Middle frontal gyrus (tissue), 1 donor: ENCODE measurements around the gene FGFRL1.
"Not testable (repeated sequence)": the region's sequence is repeated elsewhere in the genome, so short reads cannot be mapped to it uniquely, and the experiment has no call there.

Source experiments
- DNase-seq: peaks from one replicate; pipeline ENCODE4 v3.0.0-alpha.2; 2015; ENCODE audit warnings: low spot score; ENCODE audit errors: extremely low spot score

Gene FGFRL1

DNA sequence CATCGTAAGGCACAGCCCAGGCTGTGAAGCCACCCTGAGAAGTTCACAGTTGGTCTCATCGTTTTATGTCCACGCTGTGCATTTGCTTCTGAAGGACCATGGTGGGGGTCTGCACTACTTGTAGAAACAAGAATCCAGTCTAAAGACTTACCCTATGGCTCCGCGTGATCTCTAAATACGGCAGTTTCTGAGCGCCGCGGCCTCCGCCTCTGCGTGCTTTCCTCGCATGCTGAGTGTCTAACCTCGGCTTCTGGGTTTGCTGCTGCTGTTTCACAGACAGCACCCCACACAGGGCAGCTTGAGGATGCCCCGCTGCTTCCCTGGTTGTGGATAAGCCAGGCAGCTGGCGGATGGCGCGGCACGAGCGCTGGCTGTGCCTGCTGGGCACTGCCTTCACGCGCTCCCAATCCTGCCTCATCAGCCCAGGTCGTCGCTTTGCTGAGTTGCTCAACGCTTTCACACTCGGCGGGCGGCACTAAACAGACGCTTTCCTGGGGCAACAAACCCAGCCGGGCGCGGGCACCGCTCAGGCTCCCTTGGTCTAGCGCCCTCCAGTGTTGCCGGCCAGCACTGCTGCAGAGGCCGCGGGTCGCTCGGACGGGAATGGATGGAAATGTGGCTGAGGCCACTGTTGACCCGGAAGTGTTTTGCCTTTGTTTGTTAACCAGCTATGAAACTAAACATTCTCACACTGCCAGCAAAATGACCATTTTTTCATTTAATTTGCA is 39.2 kb downstream of the FGFRL1 start:
- peak; percentile 19 for DNase-seq

DNA sequence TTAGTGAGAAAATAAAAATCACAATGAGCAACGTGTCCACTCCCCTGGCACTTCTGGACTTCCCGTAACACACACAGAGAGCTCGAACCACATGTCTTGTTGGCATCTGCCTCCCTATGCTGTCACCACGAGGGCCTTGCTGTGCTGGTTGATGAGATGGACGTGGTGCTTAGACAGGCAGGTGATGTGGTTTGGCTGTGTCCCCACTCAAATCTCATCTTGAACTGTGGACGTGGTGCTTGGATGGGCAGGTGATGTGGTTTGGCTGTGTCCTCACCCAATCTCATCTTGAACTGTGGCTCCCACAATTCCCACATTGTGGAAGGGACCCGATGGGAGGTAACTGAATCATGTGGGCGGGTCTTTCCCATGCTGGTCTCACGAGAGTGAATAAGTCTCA is 40.0 kb downstream of the FGFRL1 start:
- no peak for DNase-seq

DNA sequence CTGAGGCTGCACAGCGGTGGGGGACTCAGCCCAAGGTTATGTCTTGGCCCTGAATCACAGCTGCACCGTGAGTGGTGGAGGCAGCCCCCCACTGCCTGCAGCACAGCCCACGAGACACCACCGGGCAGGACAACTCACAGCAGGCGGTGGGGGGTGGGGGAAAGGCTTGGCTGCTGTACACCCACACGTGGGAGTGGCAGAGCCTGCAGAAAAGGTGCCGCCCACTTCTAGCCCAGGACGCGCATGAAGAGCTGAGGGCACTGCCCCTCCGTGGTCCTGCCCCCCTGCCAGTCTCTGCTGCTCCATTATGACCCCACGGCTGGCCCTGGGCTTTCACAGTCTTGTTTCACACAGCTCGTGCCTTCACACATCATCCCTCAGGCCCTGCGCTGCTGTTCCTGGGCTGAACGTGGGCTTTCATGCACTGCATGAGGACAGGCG is 40.8 kb downstream of the FGFRL1 start:
- DNase-seq, result no peak

DNA sequence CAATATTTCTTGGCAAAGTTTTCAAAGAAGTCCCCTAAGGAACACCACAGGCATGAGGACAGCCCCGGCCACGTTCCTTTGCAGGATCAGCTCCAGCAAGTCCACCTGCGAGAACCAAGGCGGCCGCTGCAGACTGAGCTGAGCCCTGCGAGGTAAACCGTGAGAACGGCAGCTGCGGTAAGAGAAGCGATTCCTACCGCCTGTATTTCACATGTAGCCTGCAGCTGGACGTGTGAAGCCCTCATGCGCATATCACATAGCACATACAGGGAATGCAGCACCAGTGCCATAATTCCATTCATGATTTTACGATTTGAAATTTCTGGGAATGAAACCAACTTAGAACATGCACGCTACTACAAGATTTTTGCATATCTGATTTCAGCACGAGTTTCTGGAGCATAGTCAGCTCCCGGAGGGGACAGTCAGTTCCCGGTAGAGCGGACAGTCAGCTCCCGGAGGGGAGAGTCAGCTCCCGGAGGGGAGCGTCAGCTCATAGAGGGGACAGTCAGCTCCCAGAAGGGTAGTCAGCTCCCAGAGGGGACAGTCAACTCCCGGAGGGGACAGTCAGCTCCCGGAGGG is 41.7 kb downstream of the FGFRL1 start:
- DNase-seq, result no peak

DNA sequence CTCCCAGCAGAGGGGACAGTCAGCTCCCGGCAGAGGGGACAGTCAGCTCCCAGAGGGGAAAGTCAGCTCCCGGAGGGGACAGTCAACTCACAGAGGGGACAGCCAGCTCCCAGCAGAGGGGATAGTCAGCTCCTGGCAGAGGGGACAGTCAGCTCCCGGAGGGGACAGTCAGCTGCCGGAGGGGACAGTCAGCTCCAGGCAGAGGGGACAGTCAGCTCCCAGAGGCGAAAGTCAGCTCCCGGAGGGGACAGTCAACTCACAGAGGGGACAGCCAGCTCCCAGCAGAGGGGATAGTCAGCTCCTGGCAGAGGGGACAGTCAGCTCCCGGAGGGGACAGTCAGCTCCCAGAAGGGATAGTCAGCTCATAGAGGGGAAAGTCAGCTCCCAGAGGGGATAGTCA is 42.5 kb downstream of the FGFRL1 start:
- DNase-seq, result not testable (repeated sequence)

DNA sequence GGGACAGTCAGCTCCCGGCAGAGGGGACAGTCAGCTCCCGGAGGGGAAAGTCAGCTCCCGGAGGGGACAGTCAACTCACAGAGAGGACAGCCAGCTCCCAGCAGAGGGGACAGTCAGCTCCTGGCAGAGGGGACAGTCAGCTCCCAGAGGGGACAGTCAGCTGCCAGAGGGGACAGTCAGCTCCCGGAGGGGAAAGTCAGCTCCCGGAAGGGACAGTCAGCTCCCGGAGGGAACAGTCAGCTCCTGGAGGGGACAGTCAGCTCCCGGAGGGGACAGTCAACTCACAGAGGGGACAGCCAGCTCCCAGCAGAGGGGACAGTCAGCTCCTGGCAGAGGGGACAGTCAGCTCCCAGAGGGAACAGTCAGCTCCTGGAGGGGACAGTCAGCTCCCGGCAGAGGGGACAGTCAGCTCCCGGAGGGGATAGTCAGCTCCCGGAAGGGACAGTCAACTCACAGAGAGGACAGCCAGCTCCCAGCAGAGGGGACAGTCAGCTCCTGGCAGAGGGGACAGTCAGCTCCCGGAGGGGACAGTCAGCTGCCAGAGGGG is 43.3 kb downstream of the FGFRL1 start:
- DNase-seq, result not testable (repeated sequence)

DNA sequence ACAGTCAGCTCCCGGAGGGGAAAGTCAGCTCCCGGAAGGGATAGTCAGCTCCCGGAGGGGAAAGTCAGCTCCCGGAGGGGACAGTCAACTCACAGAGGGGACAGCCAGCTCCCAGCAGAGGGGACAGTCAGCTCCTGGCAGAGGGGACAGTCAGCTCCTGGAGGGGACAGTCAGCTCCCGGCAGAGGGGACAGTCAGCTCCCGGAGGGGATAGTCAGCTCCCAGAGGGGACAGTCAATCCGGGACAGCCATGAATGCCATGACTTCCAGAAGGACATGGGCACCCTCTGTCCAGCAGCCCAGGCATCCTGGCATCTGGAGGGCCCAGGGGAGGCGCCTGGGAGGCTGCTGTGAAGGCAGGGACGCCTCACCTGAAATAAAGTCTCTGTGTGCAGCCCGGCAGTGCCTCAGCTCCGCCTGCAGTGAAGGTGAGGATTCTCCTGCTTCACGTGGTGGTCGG is 43.8 kb downstream of the FGFRL1 start:
- not testable (repeated sequence) for DNase-seq

DNA sequence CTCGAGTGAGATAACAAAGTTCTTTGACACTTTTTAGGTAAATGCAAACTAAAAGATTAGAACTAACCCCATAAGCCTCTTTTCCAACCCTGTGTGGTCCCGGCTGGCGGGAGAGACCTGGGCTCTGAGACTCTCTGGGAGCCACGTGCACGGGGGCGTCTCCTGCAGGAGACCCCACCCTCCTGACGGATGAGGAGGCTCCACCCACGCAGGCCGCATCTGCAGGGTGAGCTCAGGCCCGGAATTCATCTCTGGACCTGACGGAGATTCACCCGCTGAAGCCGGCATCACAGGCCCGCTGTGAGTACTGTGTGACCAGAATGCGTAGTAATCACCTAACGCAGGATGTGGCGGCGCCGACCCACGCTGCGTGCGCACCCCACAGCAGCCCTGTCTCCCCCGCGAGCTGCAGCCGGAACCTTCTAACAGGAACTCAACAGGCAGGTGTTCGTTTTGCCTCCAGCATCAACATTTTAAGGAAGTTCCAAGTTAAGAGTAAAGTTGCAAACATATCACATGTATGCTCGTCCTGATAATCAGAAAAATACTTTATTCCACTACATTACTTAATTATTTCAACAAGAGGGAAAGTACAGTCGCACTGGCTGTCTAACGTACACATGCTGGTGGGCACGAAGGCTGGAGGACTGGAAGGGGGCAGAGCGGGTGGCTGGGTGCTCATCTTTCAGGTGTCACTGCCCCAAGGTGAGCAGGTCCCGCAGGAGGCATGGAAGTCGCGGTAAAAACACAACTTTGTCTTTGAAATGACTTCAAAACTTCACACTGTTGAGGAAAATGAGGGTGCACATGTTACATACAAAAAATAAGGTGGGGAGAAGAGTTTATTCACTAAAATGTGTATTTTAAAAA is 44.5 kb downstream of the FGFRL1 start:
- no peak for DNase-seq

DNA sequence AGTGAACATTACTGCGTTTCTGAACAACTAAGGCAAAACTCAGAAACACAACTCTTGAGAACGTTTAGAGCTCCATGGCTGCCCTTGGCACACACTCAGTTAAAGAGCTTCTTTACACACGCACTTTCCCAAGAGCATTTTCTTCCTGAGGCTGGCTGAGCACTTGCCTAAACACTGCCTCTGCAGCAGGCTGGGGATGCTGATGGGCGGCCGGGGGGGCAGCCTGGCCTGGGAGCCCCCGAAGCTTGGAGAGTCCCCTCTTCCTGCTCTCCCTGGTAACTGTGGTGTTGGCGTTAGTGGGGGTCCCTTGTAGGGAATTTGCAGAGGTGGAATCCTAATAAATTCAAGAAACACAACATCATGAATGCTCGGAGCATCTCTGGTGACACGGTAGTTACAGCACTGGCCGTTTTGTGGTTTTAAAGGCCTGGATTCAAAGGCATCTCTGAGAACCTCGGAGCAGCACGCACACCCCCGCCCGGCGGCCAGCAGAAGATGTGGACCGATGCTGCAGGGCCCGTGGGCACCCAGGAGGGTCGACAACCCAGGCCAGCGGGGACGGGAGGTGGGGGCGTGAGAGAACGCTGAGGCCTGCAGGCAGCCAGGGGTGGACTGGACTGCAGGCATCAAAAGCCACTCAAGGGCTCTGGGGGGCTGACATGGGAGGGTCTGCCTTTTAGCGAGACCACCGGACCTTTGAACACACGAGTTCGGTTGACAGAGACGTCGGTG is 45.4 kb downstream of the FGFRL1 start:
- DNase-seq, result no peak

DNA sequence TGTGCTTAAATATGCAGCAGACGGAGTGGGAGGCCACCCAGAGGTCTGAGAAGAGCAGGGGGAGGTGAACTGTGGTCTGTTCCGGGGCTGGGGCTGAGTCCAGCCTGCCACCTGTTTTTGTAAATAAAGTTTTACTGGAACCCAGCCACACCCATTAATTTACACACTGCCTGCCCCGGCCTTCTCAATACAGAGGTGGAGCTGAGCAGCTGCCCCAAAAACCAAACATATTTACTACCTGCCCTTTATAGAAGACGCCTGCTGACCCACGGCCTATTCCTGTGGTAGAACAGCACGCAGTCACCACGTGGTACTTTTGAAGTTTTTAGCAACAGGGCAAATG is 45.9 kb downstream of the FGFRL1 start:
- DNase-seq, result no peak

DNA sequence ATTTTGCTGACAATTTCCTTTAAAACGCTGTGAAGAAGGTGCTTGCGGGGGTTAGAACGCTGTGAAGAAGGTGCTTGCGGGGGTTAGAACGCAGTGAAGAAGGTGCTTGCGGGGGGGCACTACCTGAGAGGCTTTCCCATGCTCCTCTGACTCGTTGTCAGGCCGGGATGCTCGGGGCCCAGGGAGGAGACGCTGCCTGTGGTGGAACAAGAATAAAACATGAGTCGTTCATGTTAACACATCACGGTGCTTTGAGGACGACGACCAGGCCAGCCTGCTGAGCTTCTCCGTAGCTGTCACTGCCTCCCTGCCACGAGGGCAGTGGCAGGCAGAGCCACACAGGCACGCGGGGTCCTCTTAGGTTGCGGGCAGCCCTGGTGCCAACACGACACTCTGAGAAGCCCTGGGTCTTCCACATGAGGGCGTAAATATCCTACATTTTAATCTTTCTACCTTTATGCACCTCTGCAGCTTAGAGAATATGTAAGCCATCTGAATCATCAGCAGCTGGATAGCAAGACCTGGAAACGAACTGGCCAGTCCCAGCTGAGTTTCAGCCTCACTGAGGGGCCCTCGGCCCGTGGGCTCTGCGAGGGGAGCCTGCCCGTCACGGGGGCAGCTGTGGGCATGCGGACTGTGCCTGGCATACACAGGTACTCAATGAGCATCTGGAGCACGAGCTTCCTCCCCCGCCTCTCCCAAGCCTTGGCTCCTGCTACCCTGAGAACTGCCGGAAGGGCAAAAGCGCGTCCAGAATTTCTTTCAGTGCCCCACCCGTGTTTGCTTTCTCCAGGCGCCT is 47.0 kb downstream of the FGFRL1 start:
- no peak for DNase-seq

DNA sequence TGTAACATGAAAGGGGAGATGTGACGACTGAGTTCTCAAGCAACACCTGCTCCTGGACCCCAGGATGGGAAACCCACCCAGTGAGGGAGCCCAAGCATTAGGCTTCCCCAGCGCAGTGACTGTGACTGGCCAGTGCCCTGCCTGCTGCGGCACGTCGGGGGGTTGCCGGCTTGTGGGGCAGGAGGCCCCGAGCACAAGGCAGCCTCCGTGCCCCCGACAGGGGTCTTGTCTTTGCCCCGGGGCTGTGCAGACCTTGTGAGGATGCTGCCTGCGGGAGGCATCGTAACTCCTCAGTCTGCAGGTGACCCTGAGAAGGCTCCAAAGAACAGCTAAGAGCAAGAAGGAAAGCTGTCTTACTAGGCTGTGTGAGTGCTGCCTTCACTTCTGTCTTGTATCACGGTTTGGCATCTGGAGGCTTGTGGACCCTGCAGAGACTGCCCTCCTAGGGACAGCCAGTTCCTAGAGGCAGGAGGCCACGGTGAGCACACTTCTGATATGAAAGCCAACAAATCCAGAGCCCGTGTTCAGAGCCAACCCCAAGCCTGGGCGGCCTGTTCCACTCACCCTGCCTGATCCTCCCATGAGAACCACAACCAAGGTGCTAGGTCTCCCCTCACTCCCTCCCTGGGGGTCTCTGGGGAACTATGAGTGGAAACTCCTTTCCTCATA is 47.7 kb downstream of the FGFRL1 start:
- DNase-seq, result no peak

DNA sequence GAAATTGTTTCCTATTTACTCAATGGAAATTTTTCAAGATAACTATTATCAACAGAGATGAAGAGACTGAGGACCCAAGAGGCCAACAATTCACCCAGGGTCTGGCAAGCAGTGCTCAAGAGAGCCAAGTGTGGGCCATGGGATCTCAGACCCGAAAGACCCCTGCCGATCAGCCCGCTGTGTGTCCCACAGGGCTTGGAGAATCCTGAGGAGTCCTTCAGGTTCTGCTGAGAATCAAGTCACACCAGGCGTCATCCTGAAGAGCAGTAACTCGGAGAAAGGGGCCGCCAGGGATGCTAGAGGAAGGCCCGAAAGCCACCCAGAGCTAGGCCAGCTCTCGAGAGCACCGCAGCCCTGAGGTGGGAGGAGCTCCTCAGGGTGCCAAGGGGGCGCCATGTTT is 48.7 kb downstream of the FGFRL1 start:
- DNase-seq, result no peak

DNA sequence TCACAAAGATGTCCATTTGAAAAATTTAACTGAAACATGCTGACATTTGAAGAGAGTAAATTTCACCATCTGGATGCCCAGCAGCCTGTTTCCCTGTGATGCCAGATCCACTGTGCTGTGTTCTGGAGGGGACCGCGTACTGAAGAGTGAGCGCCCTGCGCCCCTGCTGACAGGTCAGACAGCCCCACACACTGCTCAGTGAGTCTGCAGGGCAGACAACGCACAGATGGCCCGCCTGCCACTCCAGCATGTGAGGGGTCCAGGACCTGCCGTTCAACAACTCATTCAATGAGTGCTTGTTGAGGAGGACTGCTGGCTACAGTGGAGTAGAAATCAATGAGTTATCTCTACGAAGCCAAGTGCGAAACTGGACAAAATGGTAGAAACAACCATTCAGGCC is 49.2 kb downstream of the FGFRL1 start:
- DNase-seq, result no peak

DNA sequence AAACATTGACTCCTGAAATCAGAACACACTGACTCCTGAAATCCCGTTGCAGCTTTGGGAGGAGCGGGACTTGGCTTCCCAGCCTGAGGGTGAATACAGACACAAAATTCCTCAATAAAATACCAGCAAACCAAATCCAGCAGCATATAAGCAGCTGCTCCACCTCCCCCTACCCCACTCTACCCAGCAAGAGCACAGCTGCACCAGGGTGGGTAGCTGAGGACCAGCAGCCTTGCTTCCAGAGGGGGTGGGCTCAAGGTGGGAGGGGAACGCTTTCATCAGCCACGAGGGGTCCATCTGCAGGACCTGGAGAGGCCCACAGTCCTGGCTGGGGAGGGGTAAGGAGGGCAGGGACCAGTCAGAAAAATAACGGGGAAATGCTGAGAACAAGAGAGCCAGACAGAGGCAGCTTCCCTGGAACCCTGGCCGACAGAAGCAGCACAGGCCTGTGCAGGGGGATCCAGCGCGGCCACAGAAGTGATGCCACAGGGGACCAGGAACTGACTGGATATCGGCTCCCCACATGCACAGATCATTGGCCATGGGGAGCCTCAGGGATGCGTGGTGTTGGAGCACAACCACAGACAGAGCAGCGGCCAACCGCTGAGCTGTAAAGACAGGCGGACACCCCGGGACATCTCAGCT is 49.8 kb downstream of the FGFRL1 start:
- no peak for DNase-seq

DNA sequence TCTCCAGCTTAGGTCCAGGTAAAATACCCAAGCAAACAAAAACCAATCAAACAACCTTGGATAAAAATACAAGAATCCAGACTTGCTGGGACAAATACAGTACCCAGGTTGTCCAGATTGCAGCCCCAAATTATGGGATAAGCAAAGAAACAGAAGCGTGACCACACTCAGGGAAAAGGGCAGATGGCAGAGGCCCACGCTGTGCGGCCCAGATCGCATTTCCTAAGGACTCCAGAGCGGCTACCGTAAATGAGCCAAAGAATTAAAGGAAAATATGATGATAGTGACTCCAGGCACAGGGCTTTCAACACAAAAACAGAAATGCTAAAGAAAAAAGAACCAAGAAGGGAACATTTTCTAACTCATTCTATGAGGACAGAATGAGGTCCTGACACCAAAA is 50.3 kb downstream of the FGFRL1 start:
- no peak for DNase-seq

DNA sequence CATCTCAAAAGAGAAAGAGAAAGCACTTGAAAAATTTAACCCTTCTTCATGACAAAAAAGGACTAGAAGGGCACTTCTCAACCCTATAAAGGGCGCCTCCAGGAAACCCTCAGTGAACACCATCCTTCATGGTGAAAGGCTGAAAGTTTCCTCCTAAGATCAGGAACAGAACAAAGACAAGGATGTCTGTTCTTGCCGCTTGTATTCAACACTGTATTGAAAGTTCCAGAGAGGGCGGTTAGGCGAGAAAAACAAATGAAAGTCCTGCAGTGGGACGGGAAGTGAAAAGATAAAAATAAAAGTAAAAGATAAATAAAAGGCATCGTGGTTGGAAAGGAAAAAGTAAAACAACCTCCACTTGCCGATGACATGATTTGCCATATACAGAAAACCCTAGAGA is 51.0 kb downstream of the FGFRL1 start:
- no peak for DNase-seq

DNA sequence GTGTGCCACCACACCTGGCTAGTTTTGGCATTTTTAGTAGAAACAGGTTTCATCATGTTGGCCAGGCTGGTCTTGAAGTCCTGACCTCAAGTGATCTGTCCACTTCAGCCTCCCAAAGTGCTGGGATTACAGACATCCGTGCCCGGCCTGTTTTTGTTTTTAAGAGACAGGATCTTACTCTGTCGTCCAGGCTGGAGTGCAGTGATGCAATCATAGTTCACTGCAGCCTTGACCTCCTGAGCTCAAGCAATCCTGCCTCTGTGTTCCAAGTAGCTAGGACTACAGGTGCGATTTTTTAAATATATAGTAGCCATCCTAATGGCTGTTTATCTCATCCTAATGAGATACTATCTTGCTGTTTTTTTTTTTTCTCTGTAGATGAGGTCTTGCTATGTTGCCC is 54.3 kb downstream of the FGFRL1 start:
- no peak for DNase-seq

DNA sequence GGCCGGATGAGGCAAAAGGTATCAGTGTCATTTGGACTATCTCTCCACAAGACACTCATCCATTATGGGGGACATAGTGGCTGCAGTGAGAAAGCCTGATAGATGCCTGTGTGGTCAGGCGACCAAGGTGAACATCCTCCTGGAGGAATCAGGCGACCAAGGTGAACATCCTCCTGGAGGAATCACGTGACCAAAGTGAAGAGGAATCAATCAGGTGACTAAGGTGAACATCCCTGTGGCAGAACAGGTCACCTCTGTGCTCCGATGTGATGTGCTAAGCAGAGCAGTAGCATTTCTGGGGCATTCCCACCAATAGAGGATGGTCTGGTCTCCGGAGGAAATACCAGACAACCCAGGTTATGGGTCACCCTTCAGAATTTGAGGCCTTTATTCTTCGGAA is 58.0 kb downstream of the FGFRL1 start:
- no peak for DNase-seq
